Mucosa of descending colon (tissue), 3 donors: Measurements from ENCODE around the gene USP20. TPM values are rescaled to one million over a fixed set of nuclear protein-coding genes. Genes with fewer than 3 reads are reported as not detected.

Experiments
- ATAC-seq: fragments of 200-7000 bp; cut with Tn5 transposase; one replicate; pipeline ENCODE4 v1.9.1; 2020; ENCODE audit warnings: mild to moderate bottlenecking, moderate library complexity
- DNase-seq, 3 donors: peaks; one replicate each; pipeline ENCODE4 v3.0.0-alpha.2; 2020
- H3K36me3 ChIP-seq: fragments of 200-600 bp; one replicate; pipeline ENCODE4 v1.8.0; 2021; ENCODE audit warnings: low read depth, mild to moderate bottlenecking
- H3K4me1 ChIP-seq: fragments of 200-600 bp; one replicate; pipeline ENCODE4 v1.8.0; 2021; ENCODE audit warnings: low read depth, mild to moderate bottlenecking
- H3K4me3 ChIP-seq: fragments of 200-600 bp; one replicate; pipeline ENCODE4 v1.8.0; 2021; ENCODE audit warnings: mild to moderate bottlenecking
- H3K9me3 ChIP-seq: fragments of 200-600 bp; one replicate; pipeline ENCODE4 v1.8.0; 2021; ENCODE audit warnings: mild to moderate bottlenecking
- intact Hi-C, 2 donors: fragments of 100-400 bp; cut with DNase I in 1 of 2; cut with micrococcal nuclease in 1 of 2; formaldehyde crosslinking; loops; one replicate each; pipeline versions ENCODE4 v1.11.0 to v1.11.1; 2022; cut with DNase I, micrococcal nuclease
- total RNA-seq, 3 donors: library from RNA; stranded (reverse); fragmentation: NEBNext Ultra II Directional in 2 of 3; extraction: Animal tissue kit (Norgen Biotek cat#: 25700) in 2 of 3; gene quantifications; one replicate each; pipeline versions ENCODE4 v1.2.1 to v1.2.4, GENCODE V29; 2021 to 2023
- TF ChIP-seq, protein P1 (sequence below): fragments of 200-600 bp; IDR thresholded peaks from one replicate; pipeline ENCODE4 v1.8.0; 2022; ENCODE audit warnings: antibody characterized with exemption, mild to moderate bottlenecking
- donor health status: DM: no; HTN: no; CAD: no; lungs with moderate emphysema.
- donor health status: DM: no; HTN: no; CAD: no.
- donor health status: DM: no; HTN: yes; CAD: no.

USP20 gene
- total RNA-seq, 3 donors from 2014 or later, result 20.2 to 32.3 (median 22.9) TPM

GRCh38 chr9:129899620-129900019, 64.4 kb downstream of the USP20 start:
- intact Hi-C loops, result no loop called here
- H3K4me1 ChIP-seq, result no peaks in the 10 kb centered on the region
- DNase-seq, result no peak
- no peak for ATAC-seq
- TF ChIP-seq, protein P1, sequence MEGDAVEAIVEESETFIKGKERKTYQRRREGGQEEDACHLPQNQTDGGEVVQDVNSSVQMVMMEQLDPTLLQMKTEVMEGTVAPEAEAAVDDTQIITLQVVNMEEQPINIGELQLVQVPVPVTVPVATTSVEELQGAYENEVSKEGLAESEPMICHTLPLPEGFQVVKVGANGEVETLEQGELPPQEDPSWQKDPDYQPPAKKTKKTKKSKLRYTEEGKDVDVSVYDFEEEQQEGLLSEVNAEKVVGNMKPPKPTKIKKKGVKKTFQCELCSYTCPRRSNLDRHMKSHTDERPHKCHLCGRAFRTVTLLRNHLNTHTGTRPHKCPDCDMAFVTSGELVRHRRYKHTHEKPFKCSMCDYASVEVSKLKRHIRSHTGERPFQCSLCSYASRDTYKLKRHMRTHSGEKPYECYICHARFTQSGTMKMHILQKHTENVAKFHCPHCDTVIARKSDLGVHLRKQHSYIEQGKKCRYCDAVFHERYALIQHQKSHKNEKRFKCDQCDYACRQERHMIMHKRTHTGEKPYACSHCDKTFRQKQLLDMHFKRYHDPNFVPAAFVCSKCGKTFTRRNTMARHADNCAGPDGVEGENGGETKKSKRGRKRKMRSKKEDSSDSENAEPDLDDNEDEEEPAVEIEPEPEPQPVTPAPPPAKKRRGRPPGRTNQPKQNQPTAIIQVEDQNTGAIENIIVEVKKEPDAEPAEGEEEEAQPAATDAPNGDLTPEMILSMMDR, result no peak
- no peaks in the 10 kb centered on the region for H3K36me3 ChIP-seq
- no peaks in the 10 kb centered on the region for H3K9me3 ChIP-seq
- no peak overlapping the region for H3K4me3 ChIP-seq

DNA sequence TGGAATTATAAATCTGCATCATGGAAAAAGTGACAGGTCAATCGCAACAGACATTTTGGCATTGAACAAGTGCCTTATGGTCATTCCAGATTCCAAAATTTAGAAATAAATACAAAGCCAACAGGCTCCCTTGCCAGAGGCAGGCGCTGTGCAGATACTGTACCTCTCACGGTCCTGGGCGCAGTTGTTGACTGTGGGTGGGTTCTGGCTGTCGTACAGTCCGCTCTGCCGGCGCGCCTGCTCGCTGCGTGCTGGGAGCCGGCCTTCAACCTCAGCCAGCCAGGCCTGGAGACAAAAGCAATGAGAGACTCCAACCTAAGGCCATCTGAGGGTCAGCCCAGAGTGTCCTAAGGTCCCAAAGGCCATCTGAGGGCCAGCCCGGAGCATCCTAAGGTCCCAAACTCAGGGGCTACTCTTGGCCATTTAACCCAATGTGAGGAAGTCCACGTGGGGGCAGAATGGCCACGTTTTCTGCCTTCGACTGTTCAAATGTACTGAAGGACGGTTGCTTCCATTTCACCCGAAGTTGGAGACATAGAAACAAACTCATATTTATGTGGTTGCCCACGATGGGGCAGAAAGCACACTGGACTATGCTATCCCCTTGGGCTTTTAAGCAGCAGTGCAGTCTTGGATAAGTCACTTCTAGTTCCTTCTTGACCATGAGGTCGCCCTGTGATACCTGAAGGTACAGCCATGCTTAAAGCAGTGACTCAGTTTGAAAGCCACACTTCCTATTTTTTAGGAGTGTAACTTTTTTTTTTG, 65.2 kb downstream of the USP20 start:
- Histone ChIP-seq H3K9me3 (no peaks in the 10 kb centered on the region), H3K4me3 (no peak overlapping the region)

DNA sequence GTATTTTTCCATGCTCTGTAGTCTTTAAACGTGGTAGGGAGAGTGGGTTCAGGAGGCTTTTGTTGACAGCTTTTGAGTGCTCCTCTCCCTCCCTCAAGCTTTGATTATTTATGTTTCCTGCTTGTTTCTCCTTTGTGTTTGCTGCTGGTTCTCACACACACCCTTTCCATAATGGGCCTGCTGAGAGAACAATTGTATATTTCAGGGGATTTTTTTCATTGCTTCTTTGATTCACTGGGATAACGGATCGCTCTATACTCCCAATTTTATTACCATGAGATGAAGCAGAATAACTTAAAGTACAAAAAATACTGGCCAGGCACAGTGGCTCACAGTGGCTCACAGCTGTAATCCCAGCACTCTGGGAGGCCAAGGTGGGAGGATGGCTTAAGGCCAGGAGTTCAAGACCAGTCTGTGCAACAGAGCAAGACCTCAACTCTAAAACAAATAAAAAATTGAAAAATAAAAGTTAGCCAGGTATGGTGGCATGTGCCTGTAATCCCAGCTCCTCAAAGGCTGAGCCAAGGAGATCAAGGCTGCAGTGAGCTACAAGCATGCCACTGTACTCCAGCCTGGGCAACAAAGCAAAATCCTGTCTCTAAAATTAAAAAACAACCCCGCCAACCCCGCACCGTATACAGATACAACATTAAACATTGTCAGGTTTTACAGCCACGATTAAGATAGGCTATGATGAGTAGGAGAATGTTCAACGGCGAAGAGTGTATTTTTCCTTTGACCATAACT, 66.9 kb downstream of the USP20 start:
- H3K9me3 ChIP-seq, result no peaks in the 10 kb centered on the region
- ATAC-seq (no peak), DNase-seq (no peak)
- TF ChIP-seq, protein P1, result no peak
- intact Hi-C loops, result no loop called here
- no peaks in the 10 kb centered on the region for H3K36me3 ChIP-seq
- H3K4me3 ChIP-seq, result no peak overlapping the region
- no peaks in the 10 kb centered on the region for H3K4me1 ChIP-seq

More for the DNA sequence above, 65.2 kb downstream of the USP20 start:
- ATAC-seq (peak; percentile 56), DNase-seq (no peak)
- intact Hi-C loops, result no loop called here
- H3K4me1 ChIP-seq, result no peaks in the 10 kb centered on the region
- TF ChIP-seq, protein P1, result no peak
- no peaks in the 10 kb centered on the region for H3K36me3 ChIP-seq

- DNase-seq (no peak), ATAC-seq (no peak)
- TF ChIP-seq, protein P1, result no peak
- Histone ChIP-seq H3K4me1 (no peaks in the 10 kb centered on the region), H3K4me3 (no peak overlapping the region), H3K36me3 (no peaks in the 10 kb centered on the region), H3K9me3 (no peaks in the 10 kb centered on the region)
- intact Hi-C loops, result no loop called here
Measured at GRCh38 chr9:129902740-129903134, 67.5 kb downstream of the USP20 start.

DNA sequence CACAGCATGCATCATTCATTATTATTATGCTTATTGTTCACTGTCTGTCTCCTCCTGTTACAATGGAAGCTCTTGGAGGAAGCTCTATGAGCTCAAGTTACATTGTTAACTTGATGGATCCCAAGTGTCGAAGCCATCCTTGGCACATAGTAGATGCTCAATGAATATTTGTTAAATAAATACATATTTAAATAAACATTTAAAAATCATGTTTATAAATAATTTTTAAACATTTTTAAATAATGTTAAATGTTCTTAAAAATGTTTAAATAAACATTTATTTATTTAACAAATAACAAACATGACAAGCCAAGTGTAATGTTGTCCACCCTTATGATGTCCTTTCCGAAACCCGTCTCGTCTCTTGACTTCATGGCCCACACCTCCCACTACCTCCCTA, 69.5 kb downstream of the USP20 start:
- no peaks in the 10 kb centered on the region for H3K36me3 ChIP-seq

More for the DNA sequence above, 69.5 kb downstream of the USP20 start:
- TF ChIP-seq, protein P1, result no peak
- DNase-seq (no peak), ATAC-seq (no peak)
- intact Hi-C loops, result no loop called here
- no peaks in the 10 kb centered on the region for H3K4me1 ChIP-seq
- H3K9me3 ChIP-seq, result no peaks in the 10 kb centered on the region
- H3K4me3 ChIP-seq, result no peak overlapping the region
